ENCODE data around the gene SLAMF1.
"Not testable (repeated sequence)": the region's sequence is repeated elsewhere in the genome, so short reads cannot be mapped to it uniquely, and the experiment has no call there.

Gene SLAMF1

GRCh38 chr1:160656737-160657136 is 9.9 kb upstream of the SLAMF1 start:
- H3K9me3 Mint-ChIP-seq: peaks cover 17% of the 10 kb centered on the region
- DNase-seq (ENCODE audit: low spot score): peak; percentile 4
- H3K27me3 Mint-ChIP-seq (ENCODE audit: low read depth): no peaks in the 10 kb centered on the region
- peak overlapping the region; percentile 77 for H3K27ac Mint-ChIP-seq
- peaks cover 57% of the 10 kb centered on the region for H3K4me1 Mint-ChIP-seq (ENCODE audit: low read depth)
- peak overlapping the region; percentile 43 for H3K4me3 Mint-ChIP-seq
- peaks cover 20% of the 10 kb centered on the region for H3K36me3 Mint-ChIP-seq (ENCODE audit: low read depth)

- Mint-ChIP-seq H3K36me3 (ENCODE audit: low read depth) (peaks cover 4% of the 10 kb centered on the region), H3K27ac (no peak overlapping the region), H3K27me3 (ENCODE audit: low read depth) (no peaks in the 10 kb centered on the region), H3K4me3 (no peak overlapping the region), H3K4me1 (ENCODE audit: low read depth) (peaks cover 64% of the 10 kb centered on the region), H3K9me3 (no peaks in the 10 kb centered on the region)
- DNase-seq (ENCODE audit: low spot score): peak; percentile 3
Measured at GRCh38 chr1:160653620-160654016, 6.8 kb upstream of the SLAMF1 start.

GRCh38 chr1:160652924-160653619 is 6.2 kb upstream of the SLAMF1 start:
- Mint-ChIP-seq H3K4me3 (no peak overlapping the region), H3K27me3 (ENCODE audit: low read depth) (no peaks in the 10 kb centered on the region), H3K36me3 (ENCODE audit: low read depth) (peaks cover 4% of the 10 kb centered on the region), H3K4me1 (ENCODE audit: low read depth) (peaks cover 64% of the 10 kb centered on the region), H3K27ac (peak overlapping the region; percentile 33), H3K9me3 (no peaks in the 10 kb centered on the region)
- peak; percentile 3 for DNase-seq (ENCODE audit: low spot score)

- H3K9me3 Mint-ChIP-seq; H3K4me3 Mint-ChIP-seq; H3K27me3 Mint-ChIP-seq (ENCODE audit: low read depth); H3K36me3 Mint-ChIP-seq (ENCODE audit: low read depth): not testable (repeated sequence)
- H3K27ac Mint-ChIP-seq: peak overlapping the region; percentile 33
- H3K4me1 Mint-ChIP-seq (ENCODE audit: low read depth): peaks cover 62% of the 10 kb centered on the region
- DNase-seq (ENCODE audit: low spot score): peak; percentile 3
Measured at GRCh38 chr1:160652065-160652641, 5.3 kb upstream of the SLAMF1 start.

DNA sequence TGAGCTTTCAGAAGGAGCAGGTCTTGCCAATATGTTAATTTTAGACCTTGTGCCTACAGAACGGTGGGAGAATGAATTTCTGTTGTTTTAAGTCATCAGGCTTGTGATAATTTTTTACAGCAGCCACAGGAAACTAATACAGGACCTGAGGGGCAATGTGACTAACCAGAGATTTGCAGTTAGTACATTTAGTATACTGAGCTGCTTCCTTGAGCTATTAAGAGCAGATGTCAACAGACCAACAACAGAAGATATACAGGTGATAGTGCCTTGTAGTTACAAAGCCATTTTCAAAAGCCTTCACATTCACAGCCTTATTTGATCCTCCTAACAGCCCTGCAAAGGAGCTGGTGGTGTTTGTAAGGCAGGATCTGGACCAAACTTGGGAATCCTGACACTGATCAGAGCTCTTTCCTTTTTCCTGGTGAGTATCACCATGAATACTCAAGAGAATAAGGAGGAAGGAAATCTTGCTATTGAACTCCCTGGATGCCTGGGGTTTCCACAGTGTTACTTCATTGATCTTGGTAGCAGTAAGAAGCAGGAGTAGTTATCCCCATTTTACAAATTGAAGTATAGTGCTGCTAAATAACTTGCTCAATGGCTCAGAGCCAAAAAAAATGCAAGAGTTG is 4.7 kb upstream of the SLAMF1 start:
- Mint-ChIP-seq H3K4me3 (no peak overlapping the region), H3K27me3 (ENCODE audit: low read depth) (no peaks in the 10 kb centered on the region), H3K36me3 (ENCODE audit: low read depth) (peaks cover 4% of the 10 kb centered on the region), H3K9me3 (no peaks in the 10 kb centered on the region), H3K27ac (no peak overlapping the region), H3K4me1 (ENCODE audit: low read depth) (peaks cover 57% of the 10 kb centered on the region)
- peak; percentile 3 for DNase-seq (ENCODE audit: low spot score)

DNA sequence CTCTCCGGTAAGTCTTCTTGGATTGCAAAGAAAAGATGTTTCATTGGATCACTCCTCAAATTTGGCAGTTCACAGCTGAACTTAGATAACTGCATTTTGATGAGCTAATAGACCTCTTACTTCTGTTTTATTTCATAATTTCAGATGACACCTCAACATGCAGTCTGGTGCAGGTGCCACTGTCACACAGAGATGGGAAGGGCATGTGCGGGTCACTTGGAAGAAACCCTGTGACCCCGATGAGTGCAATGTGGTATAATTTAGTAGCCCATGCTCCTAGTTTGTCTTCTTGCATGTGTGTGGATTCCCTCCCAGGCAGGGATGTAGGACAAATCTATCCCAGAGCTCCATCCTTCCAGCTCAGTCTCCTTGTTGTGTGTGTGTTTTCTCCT is 481 bp upstream of the SLAMF1 start:
- H3K27me3 Mint-ChIP-seq (ENCODE audit: low read depth): no peaks in the 10 kb centered on the region
- DNase-seq (ENCODE audit: low spot score): no peak
- H3K36me3 Mint-ChIP-seq (ENCODE audit: low read depth): peaks cover 36% of the 10 kb centered on the region
- peaks cover 59% of the 10 kb centered on the region for H3K4me1 Mint-ChIP-seq (ENCODE audit: low read depth)
- H3K9me3 Mint-ChIP-seq: no peaks in the 10 kb centered on the region
- H3K4me3 Mint-ChIP-seq: peak overlapping the region; percentile 90
- H3K27ac Mint-ChIP-seq: peak overlapping the region; percentile 86

- peak overlapping the region; percentile 90 for H3K4me3 Mint-ChIP-seq
- H3K4me1 Mint-ChIP-seq (ENCODE audit: low read depth): peaks cover 58% of the 10 kb centered on the region
- peak; percentile 7 for DNase-seq (ENCODE audit: low spot score)
- H3K27ac Mint-ChIP-seq: peak overlapping the region; percentile 86
- H3K36me3 Mint-ChIP-seq (ENCODE audit: low read depth): peaks cover 40% of the 10 kb centered on the region
- H3K27me3 Mint-ChIP-seq (ENCODE audit: low read depth): no peaks in the 10 kb centered on the region
- H3K9me3 Mint-ChIP-seq: no peaks in the 10 kb centered on the region
Measured at GRCh38 chr1:160646180-160646579, 664 bp downstream of the SLAMF1 start.

DNA sequence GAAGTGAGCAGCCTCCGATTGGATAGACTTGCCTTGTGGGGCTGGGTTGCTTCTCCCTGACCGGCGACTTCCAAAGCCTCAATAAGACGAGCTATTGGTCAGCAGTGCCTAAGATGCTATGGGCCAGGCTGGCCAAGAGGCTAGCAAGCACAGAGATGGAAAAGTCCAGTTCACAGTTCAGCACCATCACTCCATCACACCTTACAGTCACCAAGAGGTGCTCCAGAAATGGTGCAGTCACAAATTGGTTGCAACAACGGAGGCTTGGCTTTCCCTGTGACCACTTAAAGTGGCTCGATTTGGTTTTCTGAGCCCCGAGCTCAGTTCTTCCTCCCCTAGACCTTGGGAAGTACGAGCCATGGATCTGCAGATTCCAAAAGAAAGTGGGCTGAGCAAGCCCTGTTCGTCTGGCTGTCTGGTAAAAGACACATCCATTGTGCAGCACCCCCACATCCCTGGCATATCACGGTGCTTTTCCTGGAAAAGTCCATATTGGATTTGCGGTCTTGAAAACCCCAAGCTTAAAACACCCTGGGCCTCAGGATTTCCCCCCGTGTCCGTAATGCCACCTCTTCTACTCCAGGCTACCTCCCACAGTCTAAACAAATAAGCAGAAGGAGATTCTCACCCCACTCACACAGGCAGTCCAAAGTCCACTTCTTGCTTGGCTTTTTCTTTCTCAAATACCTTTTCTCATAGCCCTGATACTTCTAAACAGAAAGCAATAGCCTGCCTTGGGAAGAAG is 1.3 kb downstream of the SLAMF1 start:
- DNase-seq (ENCODE audit: low spot score): peak; percentile 9
- peaks cover 57% of the 10 kb centered on the region for H3K4me1 Mint-ChIP-seq (ENCODE audit: low read depth)
- H3K9me3 Mint-ChIP-seq: no peaks in the 10 kb centered on the region
- peaks cover 43% of the 10 kb centered on the region for H3K36me3 Mint-ChIP-seq (ENCODE audit: low read depth)
- peak overlapping the region; percentile 90 for H3K4me3 Mint-ChIP-seq
- no peaks in the 10 kb centered on the region for H3K27me3 Mint-ChIP-seq (ENCODE audit: low read depth)
- H3K27ac Mint-ChIP-seq: peak overlapping the region; percentile 86

- no peaks in the 10 kb centered on the region for H3K9me3 Mint-ChIP-seq
- no peaks in the 10 kb centered on the region for H3K27me3 Mint-ChIP-seq (ENCODE audit: low read depth)
- peak overlapping the region; percentile 98 for H3K27ac Mint-ChIP-seq
- peaks cover 65% of the 10 kb centered on the region for H3K4me1 Mint-ChIP-seq (ENCODE audit: low read depth)
- peak overlapping the region; percentile 90 for H3K4me3 Mint-ChIP-seq
- peak; percentile 3 for DNase-seq (ENCODE audit: low spot score)
- H3K36me3 Mint-ChIP-seq (ENCODE audit: low read depth): peaks cover 49% of the 10 kb centered on the region
Measured at GRCh38 chr1:160644399-160644798, 2.4 kb downstream of the SLAMF1 start.

- Mint-ChIP-seq H3K4me3 (peak overlapping the region; percentile 90), H3K36me3 (ENCODE audit: low read depth) (peaks cover 61% of the 10 kb centered on the region), H3K4me1 (ENCODE audit: low read depth) (peaks cover 72% of the 10 kb centered on the region), H3K27ac (peak overlapping the region; percentile 98), H3K9me3 (no peaks in the 10 kb centered on the region), H3K27me3 (ENCODE audit: low read depth) (no peaks in the 10 kb centered on the region)
- DNase-seq (ENCODE audit: low spot score): no peak
Measured at GRCh38 chr1:160643138-160643537, 3.7 kb downstream of the SLAMF1 start.

DNA sequence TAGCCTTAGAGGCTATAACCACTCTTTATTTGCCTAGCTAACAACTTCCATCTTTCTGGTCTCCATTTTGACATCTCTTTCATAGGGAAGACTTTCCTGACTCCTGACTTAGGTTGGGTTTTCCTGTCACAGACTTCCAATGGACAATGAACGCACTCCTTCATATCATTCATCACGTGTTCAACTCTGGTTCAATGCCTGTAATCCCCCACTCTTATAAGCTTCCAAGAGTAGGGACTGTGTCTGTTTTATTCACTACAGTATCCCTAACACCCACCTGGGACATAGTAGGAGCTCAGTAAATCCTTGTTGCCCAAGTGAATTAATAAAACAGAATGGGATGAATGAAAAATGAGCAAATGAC is 4.6 kb downstream of the SLAMF1 start:
- Mint-ChIP-seq H3K36me3 (ENCODE audit: low read depth) (peaks cover 68% of the 10 kb centered on the region), H3K9me3 (no peaks in the 10 kb centered on the region), H3K27me3 (ENCODE audit: low read depth) (no peaks in the 10 kb centered on the region), H3K4me3 (peak overlapping the region; percentile 90), H3K27ac (peak overlapping the region; percentile 98), H3K4me1 (ENCODE audit: low read depth) (peaks cover 73% of the 10 kb centered on the region)
- DNase-seq (ENCODE audit: low spot score): no peak

- H3K4me1 Mint-ChIP-seq (ENCODE audit: low read depth): peaks cover 75% of the 10 kb centered on the region
- no peaks in the 10 kb centered on the region for H3K9me3 Mint-ChIP-seq
- peak overlapping the region; percentile 98 for H3K27ac Mint-ChIP-seq
- H3K27me3 Mint-ChIP-seq (ENCODE audit: low read depth): no peaks in the 10 kb centered on the region
- H3K4me3 Mint-ChIP-seq: peak overlapping the region; percentile 90
- peak; percentile 52 for DNase-seq (ENCODE audit: low spot score)
- H3K36me3 Mint-ChIP-seq (ENCODE audit: low read depth): peaks cover 75% of the 10 kb centered on the region
Measured at GRCh38 chr1:160641323-160642280, 5.2 kb downstream of the SLAMF1 start.

Data from T-helper 2 cell treated with Interferon-gamma antibody and Interleukin-4, amounts not matched to agents 5 μg/mL and 100 μg/mL, for 36 hours (primary cell).